Fibroblast of pulmonary artery (primary cell): ENCODE data around the gene BAZ1B.
"Not testable (repeated sequence)": the region's sequence is repeated elsewhere in the genome, so short reads cannot be mapped to it uniquely, and the experiment has no call there.

Source experiments
- DNase-seq: peaks from one replicate; pipeline ENCODE4 v3.0.0-alpha.2; 2010; ENCODE audit warnings: low read depth
- H3K4me3 ChIP-seq: replicated peaks from 2 replicates; pipeline ENCODE4 v1.5.1; 2011; ENCODE audit warnings: low read depth, mild to moderate bottlenecking, control low read depth, low read length, moderate library complexity
- CTCF ChIP-seq: IDR thresholded peaks from 2 replicates; pipeline ENCODE4 v1.5.1; 2011; ENCODE audit warnings: mild to moderate bottlenecking, control low read depth, low read length, inconsistent platforms; ENCODE audit errors: missing control alignments

Gene BAZ1B

GRCh38 chr7:73418113-73418703, 103.9 kb downstream of the BAZ1B start:
- TF ChIP-seq CTCF: no peak
- DNase-seq: no peak
- H3K4me3 ChIP-seq: no peak overlapping the region

GRCh38 chr7:73410541-73411131, 111.5 kb downstream of the BAZ1B start:
- H3K4me3 ChIP-seq: not testable (repeated sequence)
- peak; percentile 31 for DNase-seq

- not testable (repeated sequence) for H3K4me3 ChIP-seq, DNase-seq
These were observed 117.2 kb downstream of the BAZ1B start for GRCh38 chr7:73404860-73405259.

GRCh38 chr7:73399185-73400050, 122.7 kb downstream of the BAZ1B start:
- peak overlapping the region; percentile 15 for H3K4me3 ChIP-seq

GRCh38 chr7:73397521-73398281, 124.4 kb downstream of the BAZ1B start:
- DNase-seq: no peak
- TF ChIP-seq CTCF: no peak
- no peak overlapping the region for H3K4me3 ChIP-seq

More at GRCh38 chr7:73399185-73400050, 122.7 kb downstream of the BAZ1B start:
- DNase-seq: peak; percentile 80

GRCh38 chr7:73395538-73396503, 126.3 kb downstream of the BAZ1B start:
- no peak for TF ChIP-seq CTCF
- no peak for DNase-seq
- H3K4me3 ChIP-seq: no peak overlapping the region

GRCh38 chr7:73394422-73394821, 127.7 kb downstream of the BAZ1B start:
- no peak for TF ChIP-seq CTCF
- no peak overlapping the region for H3K4me3 ChIP-seq
- no peak for DNase-seq
